B cell (primary cell): Measurements from ENCODE around the gene PSMD2. TPM values are rescaled to one million over a fixed set of nuclear protein-coding genes. Genes with fewer than 3 reads are reported as not detected.

ENCODE experiments used
- ATAC-seq: fragments of 200-7000 bp; cut with Tn5 transposase; one replicate; pipeline ENCODE4 v1.10.0; 2021; ENCODE audit warnings: low read depth, mild to moderate bottlenecking, moderate number of reproducible peaks, moderate library complexity
- CTCF ChIA-PET: fragments of 350-600 bp; sonication (Branson Sonifier 250); formaldehyde crosslinking; loops from one replicate; lab custom pipeline; 2021; ENCODE audit warnings: antibody characterized with exemption, inconsistent platforms; lab: Charles Lee
- POLR2A ChIA-PET: fragments of 350-600 bp; sonication (Branson Sonifier 250); formaldehyde crosslinking; loops from one replicate; lab custom pipeline; 2021; ENCODE audit warnings: antibody characterized with exemption; lab: Charles Lee
- DNase-seq: peaks from one replicate; pipeline ENCODE4 v3.0.0; 2013
- H2AFZ ChIP-seq: 2 replicates; pipeline ENCODE4 v1.6.1; 2012; ENCODE audit warnings: mild to moderate bottlenecking, low read depth, low read length; ENCODE audit not compliant: insufficient read depth, poor library complexity, severe bottlenecking
- H3K27ac ChIP-seq, 2 donors: 1 replicate in 1 of 2; 2 replicates in 1 of 2; pipeline ENCODE4 v1.5.1; 2012 to 2013; ENCODE audit warnings: low read length in 2 of 2, mild to moderate bottlenecking in 2 of 2, moderate library complexity in 1 of 2
- H3K27me3 ChIP-seq, 4 experiments: fragments of 200-600 bp in 1 of 4; sonication (generic) in 1 of 4; replicated peaks in 1 of 4; 1 replicate in 2 of 4; 2 replicates in 2 of 4; pipeline versions ENCODE4 v1.6.1 to v1.7.0; 2013 to 2016; ENCODE audit warnings: low read length in 3 of 4, mild to moderate bottlenecking in 2 of 4, mixed read lengths in 1 of 4, moderate library complexity in 1 of 4; ENCODE audit not compliant: insufficient read depth in 4 of 4, control insufficient read depth in 3 of 4; ENCODE audit errors: control extremely low read depth in 1 of 4
- H3K36me3 ChIP-seq, 2 experiments: replicated peaks in 1 of 2; 1 replicate in 1 of 2; 2 replicates in 1 of 2; pipeline versions ENCODE4 v1.6.1 to v1.7.1; 2013; ENCODE audit warnings: low read length in 1 of 2; ENCODE audit not compliant: insufficient read depth in 2 of 2, control insufficient read depth in 1 of 2; ENCODE audit errors: control extremely low read depth in 1 of 2, extremely low read depth in 1 of 2
- H3K4me1 ChIP-seq, 2 donors: fragments of 200-600 bp in 1 of 2; sonication (generic) in 1 of 2; 1 replicate in 1 of 2; 2 replicates in 1 of 2; pipeline versions ENCODE4 v1.5.1 to v1.6.1; 2013 to 2017; ENCODE audit warnings: low read length in 2 of 2; ENCODE audit not compliant: control insufficient read depth in 2 of 2, insufficient read depth in 2 of 2
- H3K4me2 ChIP-seq: replicated peaks from 2 replicates; pipeline ENCODE3; 2012; ENCODE audit warnings: mild to moderate bottlenecking, low read depth, low read length; ENCODE audit not compliant: poor library complexity, severe bottlenecking
- H3K4me3 ChIP-seq, 5 experiments: fragments of 200-600 bp in 1 of 5; sonication (generic) in 1 of 5; 1 replicate in 3 of 5; 2 replicates in 2 of 5; pipeline versions ENCODE4 v1.5.1 to v1.7.0; 2011 to 2016; ENCODE audit warnings: low read length in 4 of 5, mild to moderate bottlenecking in 4 of 5, low read depth in 2 of 5, control low read depth in 1 of 5, moderate library complexity in 1 of 5; ENCODE audit not compliant: insufficient read depth in 1 of 5; ENCODE audit errors: control extremely low read depth in 1 of 5, extremely low read depth in 1 of 5
- H3K79me2 ChIP-seq: fragments of 200-600 bp; sonication (generic); one replicate; pipeline ENCODE4 v1.6.0; 2016; ENCODE audit warnings: low read length; ENCODE audit not compliant: control insufficient read depth, insufficient read depth
- H3K9ac ChIP-seq: fragments of 200-600 bp; sonication (generic); 2 replicates; pipeline ENCODE4 v1.6.1; 2017; ENCODE audit warnings: mild to moderate bottlenecking, low read length, moderate library complexity
- H3K9me3 ChIP-seq, 3 donors: one replicate each; pipeline versions ENCODE4 v1.6.1 to v1.7.1; 2013; ENCODE audit warnings: low read length in 2 of 3; ENCODE audit not compliant: control insufficient read depth in 2 of 3, insufficient read depth in 1 of 3; ENCODE audit errors: control extremely low read depth in 1 of 3
- H4K20me1 ChIP-seq: 2 replicates; pipeline ENCODE4 v1.6.0; 2012; ENCODE audit warnings: mild to moderate bottlenecking, low read length; ENCODE audit not compliant: insufficient read depth, control insufficient read depth, poor library complexity, severe bottlenecking
- H3K27ac Mint-ChIP-seq: one replicate; pipeline ENCODE4 v1.8.0; 2021; ENCODE audit warnings: mixed read lengths
- H3K27me3 Mint-ChIP-seq: one replicate; pipeline ENCODE4 v1.8.0; 2021; ENCODE audit warnings: mixed read lengths
- H3K4me1 Mint-ChIP-seq: one replicate; pipeline ENCODE4 v1.8.0; 2021; ENCODE audit warnings: mixed read lengths
- H3K4me3 Mint-ChIP-seq: one replicate; pipeline ENCODE4 v1.8.0; 2021; ENCODE audit warnings: mixed read lengths
- H3K9me3 Mint-ChIP-seq: one replicate; pipeline ENCODE4 v1.8.0; 2022; ENCODE audit warnings: mixed read lengths; ENCODE audit not compliant: insufficient read depth
- CTCF ChIP-seq: fragments of 200-600 bp; IDR thresholded peaks from one replicate; pipeline ENCODE4 v1.8.0; 2022; ENCODE audit warnings: antibody characterized with exemption, mild to moderate bottlenecking
- EZH2 ChIP-seq: IDR thresholded peaks from 2 replicates; pipeline ENCODE4 v1.6.1; 2012; ENCODE audit warnings: borderline replicate concordance, low read depth, mild to moderate bottlenecking, moderate library complexity, low read length; ENCODE audit not compliant: insufficient read depth, poor library complexity, severe bottlenecking
- WGBS: methylation state at CpG from one replicate; pipeline ENCODE4 v1.1.5; 2013; ENCODE audit warnings: missing lambda C conversion rate; ENCODE audit not compliant: insufficient coverage; 5-methylcytosine and 5-hydroxymethylcytosine counted together
- intact Hi-C: fragments of 100-400 bp; cut with micrococcal nuclease; formaldehyde crosslinking; loops from one replicate; pipeline ENCODE4 v1.10.0; 2022
- polyA plus RNA-seq: library from polyadenylated mRNA; depleted of rRNA; stranded (reverse); fragments of >200 nt; gene quantifications from 2 replicates; pipeline ENCODE4 v1.2.3, GENCODE V29; 2012
- total RNA-seq, 2 donors: library from RNA; stranded (reverse); fragments of 120-200 nt in 1 of 2; gene quantifications; 1 replicate in 1 of 2; 2 replicates in 1 of 2; pipeline versions ENCODE4 v1.2.3 to v1.2.4, GENCODE V29; 2013 to 2022

PSMD2 gene
- total and polyA plus RNA-seq, 2 donors (not counting 1 experiment from before 2014, with no cell fraction given): 79.4 to 140 TPM

- no peak overlapping the region for H3K9ac ChIP-seq
- Mint-ChIP-seq H3K9me3 (no peaks in the 10 kb centered on the region), H3K4me3 (no peak overlapping the region), H3K27me3 (peaks cover 60% of the 10 kb centered on the region), H3K4me1 (peaks cover 4% of the 10 kb centered on the region), H3K27ac (no peak overlapping the region)
- peaks cover 0 to 11% (median 0%) of the 10 kb centered on the region in 3 donors for H3K9me3 ChIP-seq
- H3K4me1 ChIP-seq: peaks cover 0 to 5% of the 10 kb centered on the region in 2 donors
- intact Hi-C loops: no loop called here
- no peak overlapping the region for H2AFZ ChIP-seq
- no peak overlapping the region for H3K4me3 ChIP-seq
- TF ChIP-seq EZH2 (no peak), CTCF (no peak)
- 82% methylated on average over 12 of the region's 12 CpGs for WGBS
- H3K27ac ChIP-seq: no peak overlapping the region
- POLR2A ChIA-PET: no interaction called here
- H3K36me3 ChIP-seq: no peaks in the 10 kb centered on the region
- DNase-seq (peak; percentile 3), ATAC-seq (no peak)
- H3K4me2 ChIP-seq: no peak overlapping the region
- H3K27me3 ChIP-seq: peaks cover 0 to 47% (median 17%) of the 10 kb centered on the region in 4 experiments
- no peaks in the 10 kb centered on the region for H3K79me2 ChIP-seq
- H4K20me1 ChIP-seq: no peaks in the 10 kb centered on the region
- CTCF ChIA-PET: no interaction called here
Observed at GRCh38 chr3:184275381-184275701, 23.7 kb upstream of the PSMD2 start.

- Mint-ChIP-seq H3K4me3 (no peak within 1 kb of the TSS), H3K27ac (no peak within 1 kb of the TSS), H3K4me1 (peaks cover 4% of the 10 kb centered on the region), H3K9me3 (no peaks in the 10 kb centered on the region), H3K27me3 (peaks cover 60% of the 10 kb centered on the region)
- 19% methylated on average over 60 of the region's 65 CpGs for WGBS
- ChIA-PET CTCF (no interaction called here), POLR2A (no interaction called here)
- Histone ChIP-seq H2AFZ (no peak within 1 kb of the TSS), H3K9me3 (peaks cover 0 to 11% (median 0%) of the 10 kb centered on the region in 3 donors), H4K20me1 (no peaks in the 10 kb centered on the region), H3K4me1 (peaks cover 0 to 5% of the 10 kb centered on the region in 2 donors), H3K9ac (no peak within 1 kb of the TSS), H3K4me3 (no peak within 1 kb of the TSS), H3K4me2 (no peak within 1 kb of the TSS), H3K27me3 (peaks cover 0 to 44% (median 17%) of the 10 kb centered on the region in 4 experiments), H3K79me2 (no peaks in the 10 kb centered on the region), H3K27ac (no peak within 1 kb of the TSS), H3K36me3 (no peaks in the 10 kb centered on the region)
- TF ChIP-seq CTCF (no peak), EZH2 (no peak)
- intact Hi-C loops: no loop called here
- peak; percentile 3 for DNase-seq
- no peak for ATAC-seq
Observed at GRCh38 chr3:184275961-184276910, 22.8 kb upstream of the PSMD2 start, which contains the start of gene ECE2. TSS of gene ECE2 (plus strand) at chr3:184276022. CDS start at chr3:184276154, 132 bp downstream.
